Parathyroid adenoma (tissue), 2 donors: ENCODE measurements around the gene ARNT2.

Experiments used
- H2AFZ ChIP-seq: fragments of 300-600 bp; sonication (generic); one replicate; pipeline ENCODE4 v1.7.0; 2017; ENCODE audit warnings: antibody characterized with exemption, mild to moderate bottlenecking
- H3K27ac ChIP-seq: fragments of 300-600 bp; sonication (generic); one replicate; pipeline ENCODE4 v1.7.0; 2017
- H3K27me3 ChIP-seq: fragments of 300-600 bp; sonication (generic); one replicate; pipeline ENCODE4 v1.7.0; 2017; ENCODE audit warnings: low read length; ENCODE audit not compliant: control insufficient read depth, insufficient read depth
- H3K36me3 ChIP-seq: fragments of 300-600 bp; sonication (generic); one replicate; pipeline ENCODE4 v1.7.0; 2017; ENCODE audit warnings: low read length; ENCODE audit not compliant: control insufficient read depth, insufficient read depth
- H3K4me1 ChIP-seq: fragments of 300-600 bp; sonication (generic); one replicate; pipeline ENCODE4 v1.7.0; 2017; ENCODE audit warnings: control low read depth
- H3K4me2 ChIP-seq: fragments of 300-600 bp; sonication (generic); one replicate; pipeline ENCODE4 v1.7.0; 2017; ENCODE audit warnings: low read length
- H3K4me3 ChIP-seq: fragments of 300-600 bp; sonication (generic); one replicate; pipeline ENCODE4 v1.7.0; 2017; ENCODE audit warnings: low read depth, low read length
- H3K79me2 ChIP-seq: fragments of 300-600 bp; sonication (generic); one replicate; pipeline ENCODE4 v1.7.0; 2017; ENCODE audit warnings: control low read depth
- H3K9ac ChIP-seq: fragments of 300-600 bp; sonication (generic); one replicate; pipeline ENCODE4 v1.7.0; 2017; ENCODE audit warnings: mild to moderate bottlenecking
- H3K9me3 ChIP-seq: fragments of 300-600 bp; sonication (generic); one replicate; pipeline ENCODE4 v1.7.0; 2017; ENCODE audit warnings: low read length; ENCODE audit not compliant: control insufficient read depth
- CTCF ChIP-seq: fragments of 300-600 bp; sonication (generic); IDR thresholded peaks from one replicate; pipeline ENCODE4 v1.7.0; 2017; ENCODE audit warnings: antibody characterized with exemption, mild to moderate bottlenecking
- donor health status: primary hyperparathyroidism.

The ARNT2 gene

DNA sequence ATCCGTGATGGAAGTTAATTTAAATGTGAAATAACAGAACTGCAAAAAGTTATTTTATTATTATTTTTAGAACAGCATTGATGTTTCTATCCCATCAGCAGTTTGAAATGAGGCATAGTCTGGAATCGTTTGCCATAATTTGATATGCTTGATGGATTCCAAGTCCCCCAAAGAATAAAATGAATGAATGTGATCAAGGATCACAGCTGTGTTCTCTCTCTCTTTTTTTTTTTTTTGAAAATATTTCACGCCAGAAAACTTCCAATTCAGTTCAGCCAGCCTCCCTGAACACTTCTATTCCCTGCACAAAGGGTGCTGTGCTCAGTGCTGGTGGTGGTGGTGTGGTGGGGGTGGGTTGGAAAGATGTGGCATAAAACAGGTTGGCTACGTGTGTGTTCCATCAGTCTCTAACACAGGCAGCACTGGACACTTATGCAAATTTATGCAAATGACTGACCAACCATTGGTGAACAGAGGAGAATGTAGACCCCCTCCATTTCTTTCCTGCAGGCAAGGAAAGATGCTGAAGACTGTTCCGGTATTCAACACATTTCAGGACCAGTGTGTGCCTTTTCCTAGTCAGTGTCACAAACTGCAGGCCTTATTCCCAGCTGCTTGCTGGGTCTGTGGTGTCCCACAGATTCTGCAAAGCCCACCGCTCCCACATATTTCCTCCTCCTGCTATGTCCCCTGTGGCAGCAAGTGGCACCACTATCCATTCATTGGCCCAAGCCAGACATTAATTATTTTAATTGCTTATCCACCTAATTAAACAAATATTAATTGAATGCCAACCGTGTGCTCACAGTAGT, 10.6 kb downstream of the ARNT2 start:
- Histone ChIP-seq H3K9ac (no peak overlapping the region), H3K79me2 (no peaks in the 10 kb centered on the region), H3K27ac (no peak overlapping the region)

DNA sequence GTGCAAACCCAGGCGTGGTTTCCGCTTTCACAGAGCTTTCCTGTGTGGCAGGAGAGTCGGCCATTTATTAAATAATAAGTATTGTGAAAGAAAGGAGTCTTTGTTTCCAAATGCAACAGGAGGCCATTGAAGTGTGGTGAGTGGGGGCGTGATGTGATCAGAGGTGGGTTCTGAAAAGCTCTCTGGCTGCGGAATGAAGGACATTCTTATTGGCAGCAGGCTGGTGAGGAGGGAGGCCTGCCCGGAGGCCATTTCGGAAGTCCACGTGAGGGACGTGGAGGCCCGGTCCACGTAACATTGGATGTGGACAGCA, 11.1 kb downstream of the ARNT2 start:
- Histone ChIP-seq H2AFZ (no peak overlapping the region), H3K27me3 (no peaks in the 10 kb centered on the region), H3K36me3 (no peaks in the 10 kb centered on the region), H3K9ac (no peak overlapping the region), H3K27ac (no peak overlapping the region), H3K4me2 (no peak overlapping the region), H3K4me1 (no peaks in the 10 kb centered on the region), H3K79me2 (no peaks in the 10 kb centered on the region), H3K9me3 (no peaks in the 10 kb centered on the region), H3K4me3 (no peak overlapping the region)
- TF ChIP-seq CTCF = no peak

More for the DNA sequence above, 10.6 kb downstream of the ARNT2 start:
- H3K4me3 ChIP-seq = no peak overlapping the region
- H3K4me1 ChIP-seq = no peaks in the 10 kb centered on the region
- H2AFZ ChIP-seq = no peak overlapping the region
- H3K27me3 ChIP-seq = no peaks in the 10 kb centered on the region
- no peak for TF ChIP-seq CTCF
- no peak overlapping the region for H3K4me2 ChIP-seq
- H3K9me3 ChIP-seq = no peaks in the 10 kb centered on the region
- H3K36me3 ChIP-seq = no peaks in the 10 kb centered on the region

DNA sequence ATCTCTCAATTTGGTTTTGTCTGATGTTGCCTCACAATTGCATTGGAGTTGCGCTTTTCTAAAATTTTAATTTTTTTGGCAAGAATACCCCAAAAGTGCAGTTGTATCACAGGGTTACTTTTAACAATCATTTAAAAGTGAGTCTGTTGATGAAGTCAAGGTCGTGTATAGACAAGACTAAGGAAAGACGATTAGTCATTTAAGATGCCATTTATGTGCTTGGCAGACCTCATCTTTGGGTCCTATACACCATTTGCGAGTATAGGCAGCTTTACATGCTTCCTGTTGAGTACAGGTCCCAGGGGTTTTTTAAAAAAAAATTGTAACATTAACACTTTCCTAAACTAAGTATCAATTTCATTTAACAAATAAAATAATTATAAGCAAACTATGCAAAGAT, 12.5 kb downstream of the ARNT2 start:
- no peaks in the 10 kb centered on the region for H3K36me3 ChIP-seq
- no peaks in the 10 kb centered on the region for H3K4me1 ChIP-seq
- no peak overlapping the region for H3K27ac ChIP-seq
- no peak for TF ChIP-seq CTCF
- no peaks in the 10 kb centered on the region for H3K79me2 ChIP-seq
- no peak overlapping the region for H3K4me3 ChIP-seq
- H3K9me3 ChIP-seq = no peaks in the 10 kb centered on the region
- no peaks in the 10 kb centered on the region for H3K27me3 ChIP-seq
- no peak overlapping the region for H2AFZ ChIP-seq
- H3K9ac ChIP-seq = no peak overlapping the region
- H3K4me2 ChIP-seq = no peak overlapping the region

GRCh38 chr15:80418892-80419537, 14.8 kb downstream of the ARNT2 start:
- peak; percentile 19 for TF ChIP-seq CTCF
- Histone ChIP-seq H3K9ac (no peak overlapping the region), H3K4me3 (no peak overlapping the region), H3K27me3 (no peaks in the 10 kb centered on the region), H3K36me3 (no peaks in the 10 kb centered on the region), H3K79me2 (no peaks in the 10 kb centered on the region), H3K9me3 (no peaks in the 10 kb centered on the region), H3K4me2 (no peak overlapping the region), H2AFZ (no peak overlapping the region), H3K4me1 (no peaks in the 10 kb centered on the region), H3K27ac (no peak overlapping the region)

DNA sequence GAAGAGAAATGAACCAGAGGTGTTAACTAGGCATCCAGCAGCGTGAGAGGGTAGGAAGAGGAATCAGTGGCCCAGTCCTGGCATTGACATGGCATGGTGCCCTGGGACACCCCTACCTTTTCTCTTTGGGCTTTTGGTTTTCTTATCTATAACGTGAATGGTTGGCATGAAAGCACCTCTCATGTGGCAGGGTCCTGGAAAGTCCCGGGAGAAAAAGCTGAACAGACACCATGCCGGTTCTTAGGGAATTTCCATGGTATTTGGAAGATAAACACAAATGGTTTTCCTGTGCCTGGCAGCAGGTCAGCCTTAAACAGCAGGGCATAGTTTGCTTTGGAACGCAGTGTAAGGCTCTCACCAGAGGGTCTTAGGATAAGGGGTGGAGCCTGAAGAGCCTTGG, 15.4 kb downstream of the ARNT2 start:
- Histone ChIP-seq H3K4me1 (no peaks in the 10 kb centered on the region), H3K9ac (no peak overlapping the region), H2AFZ (no peak overlapping the region), H3K4me2 (no peak overlapping the region), H3K79me2 (no peaks in the 10 kb centered on the region), H3K36me3 (no peaks in the 10 kb centered on the region), H3K27ac (no peak overlapping the region), H3K27me3 (no peaks in the 10 kb centered on the region), H3K4me3 (no peak overlapping the region), H3K9me3 (no peaks in the 10 kb centered on the region)
- no peak for TF ChIP-seq CTCF
